Body of pancreas (tissue), 4 donors: ENCODE data around the gene BGN. TPM values are rescaled to one million over a fixed set of nuclear protein-coding genes. Genes with fewer than 3 reads are reported as not detected.

Source experiments
- ATAC-seq: fragments of 150-250 bp; one replicate; pipeline ENCODE4 v1.9.1; 2016
- DNase-seq, 4 donors: peaks; one replicate each; pipeline ENCODE4 v3.0.0-alpha.2; 2019
- H3K27ac ChIP-seq, 4 donors: fragments of 200-600 bp; sonication (generic); 1 replicate in 3 of 4; 2 replicates in 1 of 4; pipeline versions ENCODE4 v1.5.1 to v1.6.1; 2016 to 2019; ENCODE audit warnings: mild to moderate bottlenecking in 1 of 4, mixed read lengths in 1 of 4, moderate library complexity in 1 of 4
- H3K27me3 ChIP-seq, 2 donors: fragments of 200-600 bp; sonication (generic); one replicate each; pipeline ENCODE4 v1.6.0; 2016; ENCODE audit warnings: mild to moderate bottlenecking in 1 of 2
- H3K36me3 ChIP-seq, 2 donors: fragments of 200-600 bp; sonication (generic); replicated peaks in 1 of 2; 2 replicates each; pipeline ENCODE4 v1.5.1; 2016; ENCODE audit warnings: low read depth in 2 of 2; ENCODE audit not compliant: insufficient read depth in 1 of 2
- H3K4me1 ChIP-seq: fragments of 200-600 bp; sonication (generic); one replicate; pipeline ENCODE4 v1.6.0; 2016
- H3K4me3 ChIP-seq, 2 donors: fragments of 200-600 bp; sonication (generic); 1 replicate in 1 of 2; 2 replicates in 1 of 2; pipeline ENCODE4 v1.5.1; 2016 to 2019
- H3K9me3 ChIP-seq, 3 donors: fragments of 200-600 bp; sonication (generic); 1 replicate in 2 of 3; 2 replicates in 1 of 3; pipeline ENCODE4 v1.5.1; 2016
- POLR2A ChIP-seq, 3 donors: fragments of 450-650 bp; IDR thresholded peaks; one replicate each; pipeline ENCODE4 v1.6.1; 2016; ENCODE audit warnings: antibody characterized with exemption in 3 of 3, mild to moderate bottlenecking in 2 of 3
- WGBS, 2 donors: methylation state at CpG; one replicate each; pipeline ENCODE4 v1.1.5; 2017; 5-methylcytosine and 5-hydroxymethylcytosine counted together
- intact Hi-C: fragments of 100-400 bp; cut with DNase I; formaldehyde crosslinking; loops from one replicate; pipeline ENCODE4 v1.15.1; 2023
- total RNA-seq, 2 donors: library from RNA; depleted of rRNA; stranded (reverse); fragments of >200 nt; gene quantifications; one replicate each; pipeline ENCODE4 v1.1.0, GENCODE V29; 2016
- TF ChIP-seq, protein P1 (sequence below), 7 experiments: fragments of 450-650 bp in 4 of 7; fragments of 200-600 bp in 3 of 7; sonication (generic) in 3 of 7; IDR thresholded peaks; one replicate each; pipeline ENCODE4 v1.5.1; 2016 to 2019; ENCODE audit warnings: antibody characterized with exemption in 7 of 7

Gene BGN
- total RNA-seq, 2 donors from 2014 or later, result 30.7 to 34.0 TPM

DNA sequence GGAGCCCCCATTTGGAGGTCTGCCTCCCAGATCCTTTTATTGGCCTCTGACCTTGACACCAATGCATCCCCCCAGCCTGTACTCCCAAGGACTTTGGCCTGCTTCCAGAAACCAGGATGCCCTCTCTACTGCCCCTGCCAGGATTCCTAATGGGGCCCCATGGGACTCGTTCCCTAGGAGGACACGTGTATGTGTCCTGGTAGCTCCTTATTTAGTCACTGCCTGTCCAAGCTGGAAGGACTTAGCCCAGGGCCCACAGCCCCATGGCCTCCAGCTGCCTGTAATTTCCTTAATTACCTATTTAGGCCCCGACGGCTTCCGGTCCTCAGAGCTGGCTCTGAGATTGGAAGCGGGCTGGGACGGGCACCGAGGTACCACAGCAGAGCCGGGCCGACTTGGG, 32.0 kb downstream of the BGN start:
- H3K4me1 ChIP-seq, result no peaks in the 10 kb centered on the region
- no peak for ATAC-seq
- H3K36me3 ChIP-seq, result no peaks in the 10 kb centered on the region
- intact Hi-C loops, result no loop called here
- TF ChIP-seq, protein P1, sequence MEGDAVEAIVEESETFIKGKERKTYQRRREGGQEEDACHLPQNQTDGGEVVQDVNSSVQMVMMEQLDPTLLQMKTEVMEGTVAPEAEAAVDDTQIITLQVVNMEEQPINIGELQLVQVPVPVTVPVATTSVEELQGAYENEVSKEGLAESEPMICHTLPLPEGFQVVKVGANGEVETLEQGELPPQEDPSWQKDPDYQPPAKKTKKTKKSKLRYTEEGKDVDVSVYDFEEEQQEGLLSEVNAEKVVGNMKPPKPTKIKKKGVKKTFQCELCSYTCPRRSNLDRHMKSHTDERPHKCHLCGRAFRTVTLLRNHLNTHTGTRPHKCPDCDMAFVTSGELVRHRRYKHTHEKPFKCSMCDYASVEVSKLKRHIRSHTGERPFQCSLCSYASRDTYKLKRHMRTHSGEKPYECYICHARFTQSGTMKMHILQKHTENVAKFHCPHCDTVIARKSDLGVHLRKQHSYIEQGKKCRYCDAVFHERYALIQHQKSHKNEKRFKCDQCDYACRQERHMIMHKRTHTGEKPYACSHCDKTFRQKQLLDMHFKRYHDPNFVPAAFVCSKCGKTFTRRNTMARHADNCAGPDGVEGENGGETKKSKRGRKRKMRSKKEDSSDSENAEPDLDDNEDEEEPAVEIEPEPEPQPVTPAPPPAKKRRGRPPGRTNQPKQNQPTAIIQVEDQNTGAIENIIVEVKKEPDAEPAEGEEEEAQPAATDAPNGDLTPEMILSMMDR (IDR thresholded peaks at IDR 0.05), result no peak
- no peak for TF ChIP-seq POLR2A (IDR thresholded peaks at IDR 0.05)
- no peak overlapping the region for H3K27ac ChIP-seq
- WGBS, 2 donors, result 55% methylated on average over 4 of the region's 10 CpGs; no CpG with 5 or more reads in 1 of the 2 donors
- no peaks in the 10 kb centered on the region for H3K9me3 ChIP-seq
- DNase-seq, result no peak
- no peak overlapping the region for H3K4me3 ChIP-seq
- H3K27me3 ChIP-seq, result no peaks in the 10 kb centered on the region

DNA sequence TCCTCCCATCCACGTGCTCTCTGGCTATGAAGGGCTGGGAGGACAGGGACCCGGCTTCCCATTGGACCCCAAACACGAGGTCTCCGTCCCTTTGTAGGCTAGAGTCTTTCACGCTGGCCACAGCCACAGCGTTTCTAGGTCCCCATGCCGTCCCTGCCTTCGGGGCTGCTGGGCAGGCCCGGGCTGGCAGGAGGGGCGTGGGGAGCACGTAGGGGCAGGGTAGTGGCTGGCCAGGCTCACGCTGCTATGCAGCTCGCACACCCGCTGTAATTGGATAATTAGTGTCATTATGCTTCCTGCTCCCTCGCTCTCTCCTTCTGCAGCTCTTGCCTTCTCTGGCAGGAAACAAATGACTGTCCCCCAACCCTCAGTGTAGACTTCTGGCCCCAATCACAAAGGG, 32.4 kb downstream of the BGN start:
- intact Hi-C loops, result no loop called here
- no peak for TF ChIP-seq POLR2A (IDR thresholded peaks at IDR 0.05)
- TF ChIP-seq, protein P1 (IDR thresholded peaks at IDR 0.05), result no peak
- WGBS, 2 donors, result 58% methylated on average over 12 of the region's 15 CpGs; no CpG with 5 or more reads in 1 of the 2 donors
- Histone ChIP-seq H3K4me1 (no peaks in the 10 kb centered on the region), H3K27me3 (no peaks in the 10 kb centered on the region), H3K27ac (no peak overlapping the region), H3K9me3 (no peaks in the 10 kb centered on the region), H3K4me3 (no peak overlapping the region), H3K36me3 (no peaks in the 10 kb centered on the region)
- ATAC-seq (no peak), DNase-seq (no peak)

DNA sequence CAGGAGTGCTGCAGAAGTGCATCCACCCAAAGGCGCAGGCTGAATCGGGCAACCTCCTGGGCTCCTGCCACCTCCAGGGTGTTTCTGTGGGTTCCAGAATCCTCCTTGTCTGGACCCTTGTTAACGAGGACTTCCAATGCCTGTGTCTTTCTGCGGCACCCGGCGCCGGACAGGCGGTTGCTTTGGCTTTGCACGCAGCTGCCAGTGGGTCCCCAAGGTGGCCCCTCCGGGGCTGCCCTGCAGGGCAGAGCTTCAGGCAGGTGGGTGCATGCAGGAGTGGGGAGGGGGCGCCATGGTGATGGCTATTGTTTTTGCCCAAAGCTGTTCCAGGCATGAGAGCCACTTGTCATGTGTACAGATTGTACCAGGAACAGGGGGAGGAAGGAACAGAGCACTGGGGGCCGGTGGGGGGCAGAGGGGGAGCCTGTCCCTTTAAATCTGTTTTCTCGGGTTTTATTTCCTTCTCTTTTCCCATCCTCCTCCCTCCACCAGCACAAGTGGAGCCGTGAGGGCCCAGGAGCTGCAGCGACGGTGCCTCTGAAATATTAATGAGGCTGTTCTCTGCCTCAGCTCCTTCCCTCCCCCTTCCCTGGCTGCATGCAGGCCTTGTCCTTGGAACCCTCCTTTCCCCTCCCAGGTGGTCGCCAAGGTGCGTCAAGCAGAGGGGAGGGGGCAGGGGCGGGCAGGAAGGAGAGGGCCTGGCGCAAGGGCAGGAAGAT, 35.8 kb downstream of the BGN start:
- no peaks in the 10 kb centered on the region for H3K36me3 ChIP-seq
- no peak for TF ChIP-seq POLR2A (IDR thresholded peaks at IDR 0.05)
- H3K9me3 ChIP-seq, result no peaks in the 10 kb centered on the region
- no peaks in the 10 kb centered on the region for H3K4me1 ChIP-seq
- H3K4me3 ChIP-seq, result no peak overlapping the region
- intact Hi-C loops, result no loop called here
- DNase-seq (no peak), ATAC-seq (no peak)
- 42 to 72% methylated on average over 5 to 14 of the region's 20 CpGs for WGBS, 2 donors
- H3K27ac ChIP-seq, result no peak overlapping the region
- H3K27me3 ChIP-seq, result no peaks in the 10 kb centered on the region

DNA sequence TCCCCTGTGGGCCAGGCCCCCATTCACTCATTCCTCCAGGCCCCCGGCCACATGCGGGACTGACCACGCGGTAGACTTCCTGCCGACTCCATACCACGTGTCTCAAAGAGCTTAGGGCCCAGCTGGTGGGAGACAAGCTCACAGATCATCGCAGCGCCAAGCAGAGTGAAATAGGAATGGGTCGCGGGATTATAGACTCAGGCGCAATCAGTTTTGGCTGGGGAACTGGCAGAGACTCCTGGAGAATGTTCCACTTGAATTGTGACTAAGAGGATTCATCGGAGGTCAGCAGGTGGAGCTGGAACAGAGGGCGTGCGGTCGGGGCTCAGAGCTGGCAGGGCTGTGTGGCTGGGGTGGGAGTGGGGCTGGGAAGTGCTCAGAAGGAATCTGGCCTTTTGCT, 38.3 kb downstream of the BGN start:
- no peak overlapping the region for H3K27ac ChIP-seq
- TF ChIP-seq, protein P1 (IDR thresholded peaks at IDR 0.05), result no peak
- no peak for TF ChIP-seq POLR2A (IDR thresholded peaks at IDR 0.05)
- 73 to 81% methylated on average over 3 to 7 of the region's 15 CpGs for WGBS, 2 donors
- H3K4me1 ChIP-seq, result peaks cover 8% of the 10 kb centered on the region
- intact Hi-C loops, result no loop called here
- H3K36me3 ChIP-seq, result no peaks in the 10 kb centered on the region
- no peaks in the 10 kb centered on the region for H3K27me3 ChIP-seq
- no peak for DNase-seq
- no peak overlapping the region for H3K4me3 ChIP-seq
- H3K9me3 ChIP-seq, result no peaks in the 10 kb centered on the region
- ATAC-seq, result no peak

DNA sequence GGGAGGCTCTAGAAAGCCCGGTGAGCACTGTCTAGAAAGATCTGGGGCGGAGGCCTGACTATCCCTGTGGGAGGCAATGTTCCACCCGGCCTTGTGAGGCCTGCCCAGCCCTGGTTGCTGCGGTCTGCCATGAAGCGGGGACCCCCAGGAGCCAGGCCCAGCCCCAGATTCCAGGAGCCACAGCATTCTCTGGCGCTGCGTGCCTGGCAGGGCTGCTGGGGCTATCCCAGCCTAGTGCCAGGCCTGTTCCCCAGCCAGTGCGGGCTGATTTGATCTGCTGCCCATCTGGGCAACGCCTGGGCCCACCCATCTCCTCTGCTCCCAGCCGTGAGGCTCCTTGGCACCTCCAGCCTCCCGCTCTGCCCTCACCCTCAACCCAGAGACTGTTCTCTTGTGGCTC, 42.3 kb downstream of the BGN start:
- ATAC-seq (no peak), DNase-seq (no peak)
- Histone ChIP-seq H3K9me3 (no peaks in the 10 kb centered on the region), H3K4me1 (peaks cover 23% of the 10 kb centered on the region), H3K36me3 (no peaks in the 10 kb centered on the region), H3K4me3 (no peak overlapping the region), H3K27me3 (no peaks in the 10 kb centered on the region), H3K27ac (no peak overlapping the region)
- 80% methylated on average over 1 of the region's 11 CpGs; no CpG with 5 or more reads in 1 of the 2 donors for WGBS, 2 donors
- TF ChIP-seq, protein P1 (IDR thresholded peaks at IDR 0.05), result no peak
- TF ChIP-seq POLR2A (IDR thresholded peaks at IDR 0.05), result no peak
- intact Hi-C loops, result no loop called here
